ENCODE data around the gene ZNF41.

GRCh38 chrX:47518144-47518543 lies 35.1 kb upstream of the ZNF41 start:
- TF ChIP-seq CTCF (IDR thresholded peaks at IDR 0.05; ENCODE audit: insufficient read depth, low read depth, low read length) (no peak), EZH2 (IDR thresholded peaks at IDR 0.05; ENCODE audit: insufficient read depth, low read length) (no peak)

All from astrocyte (in vitro differentiated cells and primary cell).